ENCODE measurements around the gene MON1A.

The MON1A gene

DNA sequence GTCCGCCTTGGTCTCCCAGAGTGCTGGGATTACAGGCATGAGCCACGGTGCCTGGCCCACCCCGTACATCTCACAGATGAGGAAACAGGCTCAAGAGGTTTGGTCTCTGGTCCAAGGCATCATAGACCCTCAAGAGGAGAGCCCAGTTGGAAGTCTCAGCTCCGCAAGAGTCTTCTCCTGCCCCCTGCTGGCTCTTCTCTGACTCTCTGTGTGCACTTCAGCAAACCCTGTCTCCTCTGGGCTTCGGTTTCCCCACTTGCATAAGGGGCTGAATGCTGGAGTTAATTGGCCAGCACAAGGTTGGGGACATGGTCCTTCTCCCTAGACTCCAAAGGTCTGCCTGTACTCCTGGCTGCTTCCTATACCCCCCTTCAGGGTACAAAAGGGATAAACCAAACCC, 29.8 kb downstream of the MON1A start:
- TF ChIP-seq, protein P1, sequence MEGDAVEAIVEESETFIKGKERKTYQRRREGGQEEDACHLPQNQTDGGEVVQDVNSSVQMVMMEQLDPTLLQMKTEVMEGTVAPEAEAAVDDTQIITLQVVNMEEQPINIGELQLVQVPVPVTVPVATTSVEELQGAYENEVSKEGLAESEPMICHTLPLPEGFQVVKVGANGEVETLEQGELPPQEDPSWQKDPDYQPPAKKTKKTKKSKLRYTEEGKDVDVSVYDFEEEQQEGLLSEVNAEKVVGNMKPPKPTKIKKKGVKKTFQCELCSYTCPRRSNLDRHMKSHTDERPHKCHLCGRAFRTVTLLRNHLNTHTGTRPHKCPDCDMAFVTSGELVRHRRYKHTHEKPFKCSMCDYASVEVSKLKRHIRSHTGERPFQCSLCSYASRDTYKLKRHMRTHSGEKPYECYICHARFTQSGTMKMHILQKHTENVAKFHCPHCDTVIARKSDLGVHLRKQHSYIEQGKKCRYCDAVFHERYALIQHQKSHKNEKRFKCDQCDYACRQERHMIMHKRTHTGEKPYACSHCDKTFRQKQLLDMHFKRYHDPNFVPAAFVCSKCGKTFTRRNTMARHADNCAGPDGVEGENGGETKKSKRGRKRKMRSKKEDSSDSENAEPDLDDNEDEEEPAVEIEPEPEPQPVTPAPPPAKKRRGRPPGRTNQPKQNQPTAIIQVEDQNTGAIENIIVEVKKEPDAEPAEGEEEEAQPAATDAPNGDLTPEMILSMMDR (conservative IDR thresholded peaks at IDR 0.05; ENCODE audit: low read depth, low read length), result peak; percentile 37
- H3K4me3 ChIP-seq (ENCODE audit: low read length), result no peak overlapping the region
- no peak for DNase-seq (ENCODE audit: low read depth)

- TF ChIP-seq, protein P1 (conservative IDR thresholded peaks at IDR 0.05; ENCODE audit: low read depth, low read length), result no peak
- H3K4me3 ChIP-seq (ENCODE audit: low read length), result no peak overlapping the region
- DNase-seq (ENCODE audit: low read depth), result no peak
Observed at GRCh38 chr3:49898991-49899390, 30.6 kb downstream of the MON1A start.

GRCh38 chr3:49896345-49896744, 33.3 kb downstream of the MON1A start:
- TF ChIP-seq, protein P1 (conservative IDR thresholded peaks at IDR 0.05; ENCODE audit: low read depth, low read length), result no peak
- no peak for DNase-seq (ENCODE audit: low read depth)
- no peak overlapping the region for H3K4me3 ChIP-seq (ENCODE audit: low read length)

- DNase-seq (ENCODE audit: low read depth), result no peak
- no peak overlapping the region for H3K4me3 ChIP-seq (ENCODE audit: low read length)
- TF ChIP-seq, protein P1 (conservative IDR thresholded peaks at IDR 0.05; ENCODE audit: low read depth, low read length), result no peak
Observed at GRCh38 chr3:49895791-49896190, 33.8 kb downstream of the MON1A start.

- H3K4me3 ChIP-seq (ENCODE audit: low read length), result no peak overlapping the region
- no peak for DNase-seq (ENCODE audit: low read depth)
- TF ChIP-seq, protein P1 (conservative IDR thresholded peaks at IDR 0.05; ENCODE audit: low read depth, low read length), result no peak
Observed at GRCh38 chr3:49889296-49889695, 40.3 kb downstream of the MON1A start.

- TF ChIP-seq, protein P1 (conservative IDR thresholded peaks at IDR 0.05; ENCODE audit: low read depth, low read length), result no peak
- no peak for DNase-seq (ENCODE audit: low read depth)
- no peak overlapping the region for H3K4me3 ChIP-seq (ENCODE audit: low read length)
Observed at GRCh38 chr3:49886922-49887265, 42.7 kb downstream of the MON1A start.

DNA sequence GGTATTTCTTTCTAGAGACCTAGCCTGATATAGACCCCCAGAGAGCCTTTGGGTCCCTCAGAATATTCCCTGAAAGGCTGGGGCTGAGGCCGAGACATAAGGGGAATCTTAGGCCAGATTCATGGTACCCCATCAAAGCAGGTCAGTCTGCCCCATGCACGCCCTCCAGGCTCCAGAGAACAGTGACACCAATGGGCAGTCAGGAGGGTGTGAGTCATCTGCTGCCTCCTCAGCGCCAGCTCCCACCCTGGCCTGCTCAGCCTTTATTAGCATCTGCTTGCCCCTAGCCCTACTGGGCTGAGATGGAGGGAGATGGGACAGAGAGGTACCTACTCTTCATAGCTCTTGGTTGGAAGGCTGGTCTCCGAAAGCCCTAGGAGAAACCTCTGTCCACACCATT, 45.6 kb downstream of the MON1A start:
- H3K4me3 ChIP-seq (ENCODE audit: low read length), result no peak overlapping the region
- no peak for DNase-seq (ENCODE audit: low read depth)
- TF ChIP-seq, protein P1 (conservative IDR thresholded peaks at IDR 0.05; ENCODE audit: low read depth, low read length), result no peak

All from retinal pigment epithelial cell (primary cell).